ENCODE results near the gene EHD1.
A peak's percentile ranks its signal among the peaks of the same experiment; 100 is the strongest.

The EHD1 gene

GRCh38 chr11:64869571-64870175 lies 8.7 kb downstream of the EHD1 start:
- peak; percentile 60 for TF ChIP-seq CTCF (IDR thresholded peaks at IDR 0.05; ENCODE audit: low read depth, low read length, missing control alignments)
- DNase-seq (ENCODE audit: low read depth): no peak
- peak overlapping the region; percentile 52 for H3K4me3 ChIP-seq (ENCODE audit: low read depth, low read length)

GRCh38 chr11:64868904-64869570 lies 9.4 kb downstream of the EHD1 start:
- peak overlapping the region; percentile 52; the same call in 1 of the 2 replicates for H3K4me3 ChIP-seq (ENCODE audit: low read depth, low read length)
- DNase-seq (ENCODE audit: low read depth): no peak
- TF ChIP-seq CTCF (IDR thresholded peaks at IDR 0.05; ENCODE audit: low read depth, low read length, missing control alignments): no peak

DNA sequence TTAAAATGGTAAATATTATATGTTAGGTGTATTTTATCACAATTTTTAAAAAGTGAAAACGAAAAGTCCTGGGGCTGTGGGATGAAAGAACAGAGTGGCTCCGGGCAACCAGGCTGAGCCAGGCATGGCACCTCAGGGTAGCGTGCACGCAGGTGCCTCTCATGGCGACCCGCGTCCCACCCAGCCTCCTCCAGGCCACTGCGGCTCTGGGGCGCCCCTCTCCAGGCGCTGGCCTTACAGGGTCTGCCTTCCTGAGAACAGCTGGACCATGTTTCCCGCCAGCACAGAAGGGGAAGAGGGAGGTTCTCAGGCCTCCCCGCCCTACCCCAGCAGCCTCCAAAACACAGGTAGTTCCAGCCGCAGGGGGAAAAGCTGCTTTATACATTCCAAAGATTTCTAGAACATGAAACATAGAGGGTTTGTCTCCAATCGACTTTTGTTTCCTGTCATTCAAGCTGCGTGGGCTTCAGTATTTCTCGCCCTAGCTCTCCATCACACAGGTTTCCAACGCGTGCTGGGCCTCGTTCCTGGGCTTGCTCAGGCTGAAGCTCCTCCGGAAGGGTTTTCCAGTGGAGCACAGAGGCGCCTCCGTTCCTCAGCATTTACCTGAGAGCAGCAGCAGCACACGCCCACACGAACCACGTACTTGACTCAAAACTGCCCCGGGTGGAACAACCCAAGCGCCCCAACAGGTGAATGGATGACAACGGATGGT lies 10.5 kb downstream of the EHD1 start:
- no peak for DNase-seq (ENCODE audit: low read depth)
- no peak for TF ChIP-seq CTCF (IDR thresholded peaks at IDR 0.05; ENCODE audit: low read depth, low read length, missing control alignments)
- H3K4me3 ChIP-seq (ENCODE audit: low read depth, low read length): no peak overlapping the region; the same call in 1 of the 2 replicates

DNA sequence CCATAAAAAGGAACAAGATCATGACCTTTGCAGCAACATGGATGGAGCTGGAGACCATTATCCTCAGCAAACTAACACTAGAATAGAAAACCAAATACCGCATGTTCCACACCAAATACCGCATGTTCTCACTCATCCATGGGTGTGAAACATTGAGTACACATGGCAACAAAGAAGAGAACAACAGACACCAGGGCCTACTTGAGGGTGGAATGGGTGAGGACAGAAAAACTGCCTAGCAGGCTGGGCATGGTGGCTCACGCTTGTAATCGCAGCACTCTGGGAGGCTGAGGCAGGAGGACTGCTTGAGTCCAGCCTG lies 12.3 kb downstream of the EHD1 start:
- peak overlapping the region; percentile 2; the same call in 1 of the 2 replicates for H3K4me3 ChIP-seq (ENCODE audit: low read depth, low read length)
- TF ChIP-seq CTCF (IDR thresholded peaks at IDR 0.05; ENCODE audit: low read depth, low read length, missing control alignments): no peak
- no peak for DNase-seq (ENCODE audit: low read depth)

- peak overlapping the region; percentile 28 for H3K4me3 ChIP-seq (ENCODE audit: low read depth, low read length)
- DNase-seq (ENCODE audit: low read depth): peak; percentile 80
- TF ChIP-seq CTCF (IDR thresholded peaks at IDR 0.05; ENCODE audit: low read depth, low read length, missing control alignments): no peak
These were observed 12.9 kb downstream of the EHD1 start for GRCh38 chr11:64865286-64866172.

- peak overlapping the region; percentile 28 for H3K4me3 ChIP-seq (ENCODE audit: low read depth, low read length)
- no peak for TF ChIP-seq CTCF (IDR thresholded peaks at IDR 0.05; ENCODE audit: low read depth, low read length, missing control alignments)
- DNase-seq (ENCODE audit: low read depth): no peak
These were observed 13.7 kb downstream of the EHD1 start for GRCh38 chr11:64864473-64865285.
